ENCODE measurements around the gene STX10.
"Not testable (repeated sequence)": the region's sequence is repeated elsewhere in the genome, so short reads cannot be mapped to it uniquely, and the experiment has no call there.

The STX10 gene

DNA sequence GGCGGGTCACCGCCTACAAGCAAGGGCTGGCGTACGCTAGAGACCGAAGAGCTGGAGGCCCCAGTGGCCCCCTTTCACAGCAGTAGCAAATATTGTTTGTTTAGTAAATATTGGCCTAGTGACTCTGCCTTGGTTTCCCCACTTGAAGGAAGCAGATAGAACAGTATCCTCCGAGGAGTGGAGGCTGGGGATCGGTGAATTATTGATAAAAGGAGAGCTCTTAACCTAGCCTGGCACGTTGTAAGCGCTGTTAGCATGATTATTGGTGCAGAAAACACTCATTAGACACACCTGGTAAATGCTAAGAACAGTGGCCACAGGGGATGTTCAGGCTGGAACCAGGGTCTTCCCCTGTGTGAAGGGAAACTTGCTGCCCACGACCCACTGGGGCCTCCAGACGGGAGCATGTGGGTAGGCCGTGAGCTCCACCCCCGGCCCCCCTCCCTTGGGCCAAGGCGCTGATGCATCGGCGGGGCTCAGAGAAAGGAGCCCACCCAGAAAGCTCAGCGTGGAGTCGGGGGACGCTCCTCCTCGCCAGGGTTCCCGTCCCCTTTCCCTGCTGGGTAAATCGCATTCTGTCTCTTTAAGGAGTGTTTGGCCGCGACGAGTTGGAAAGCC, 2.3 kb upstream of the STX10 start:
- Histone ChIP-seq H3K4me1 (ENCODE audit: insufficient read depth, low read length) (peaks cover 5% of the 10 kb centered on the region), H3K27ac (ENCODE audit: low read depth, low read length) (peak overlapping the region; percentile 100), H3K36me3 (ENCODE audit: insufficient read depth, low read length) (peaks cover 3% of the 10 kb centered on the region; the same call in 1 of the 2 replicates), H3K9ac (ENCODE audit: low read depth, low read length) (peak overlapping the region; percentile 95), H3K27me3 (ENCODE audit: insufficient read depth, low read length) (no peaks in the 10 kb centered on the region), H3K9me3 (ENCODE audit: insufficient read depth, low read depth, low read length) (no peaks in the 10 kb centered on the region), H3K4me3 (ENCODE audit: low read length) (peak overlapping the region; percentile 89)
- under 1% methylated on average over 25 of the region's 25 CpGs for WGBS

DNA sequence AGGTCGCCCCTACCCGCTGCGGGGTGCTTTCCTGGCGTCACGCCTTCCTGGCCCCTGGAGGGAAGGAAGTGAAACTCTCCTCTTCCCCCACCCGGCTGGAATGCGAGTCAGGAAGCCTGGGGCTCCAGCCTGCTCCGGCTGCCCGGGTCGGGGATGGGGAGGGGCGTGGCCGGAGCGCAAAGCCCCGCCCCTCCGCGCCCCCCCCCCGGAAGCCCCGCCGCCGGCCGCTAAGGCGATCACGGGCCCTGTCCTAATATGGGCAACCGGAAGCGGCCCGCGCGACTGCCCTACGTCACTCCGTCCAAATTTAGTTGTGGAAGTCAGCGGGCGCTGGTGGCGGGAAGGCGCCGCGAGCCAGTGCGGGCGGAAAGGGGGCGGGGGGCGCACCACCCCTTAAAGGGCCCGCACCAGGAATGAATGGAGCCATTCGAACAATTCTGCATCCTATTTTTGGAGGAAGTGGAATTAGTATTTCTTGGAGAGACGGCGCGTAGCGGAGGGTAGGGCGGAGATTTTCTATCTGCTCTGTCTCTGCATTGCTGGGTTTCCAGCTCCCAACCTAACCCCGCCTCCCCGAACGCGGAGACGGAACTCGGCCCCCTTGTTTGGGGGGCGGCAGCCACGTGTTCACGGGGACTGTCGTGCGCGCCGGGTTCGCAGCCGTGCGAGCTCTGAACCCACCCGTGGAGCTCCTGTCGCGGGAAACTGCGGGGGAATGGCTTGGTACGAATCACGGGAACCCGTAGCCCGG, 1.6 kb upstream of the STX10 start:
- WGBS = under 1% methylated on average over 65 of the region's 71 CpGs

DNA sequence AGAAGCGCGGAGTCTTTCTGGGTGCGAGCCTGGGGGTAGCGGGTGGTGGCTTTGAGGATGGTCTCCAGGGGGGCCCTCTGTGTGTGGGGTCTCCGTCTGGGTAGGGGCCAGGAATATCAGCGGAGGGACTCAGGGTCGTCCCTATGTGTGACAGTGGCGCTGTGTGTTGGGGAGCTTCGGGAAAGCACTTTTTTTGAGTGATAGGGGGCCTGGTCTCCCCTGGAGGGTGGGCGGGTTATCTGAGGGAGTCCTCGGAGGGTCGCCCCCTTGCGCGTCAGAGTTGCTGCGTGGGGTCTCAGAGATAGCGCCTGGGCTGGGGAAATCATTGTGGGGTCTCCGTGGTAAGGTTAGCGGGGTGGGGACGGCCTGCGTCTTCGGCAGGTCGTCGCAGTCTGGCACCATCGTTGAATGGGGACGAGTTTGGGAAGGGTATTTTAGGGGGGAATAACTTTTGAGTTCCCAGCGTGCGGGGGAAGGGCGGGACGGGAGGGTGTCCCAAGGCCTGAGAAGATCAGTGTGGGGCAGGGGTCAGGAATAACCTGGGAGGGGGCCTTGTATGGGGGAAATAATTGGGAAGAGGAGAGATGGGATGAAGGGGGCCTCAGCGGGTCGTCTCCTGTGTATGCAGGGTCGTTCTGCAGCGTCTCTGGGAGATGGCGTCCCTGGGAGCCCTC, 893 bp upstream of the STX10 start:
- H3K4me1 ChIP-seq (ENCODE audit: insufficient read depth, low read length) = peaks cover under 1% of the 10 kb centered on the region
- peak overlapping the region; percentile 88 for H3K9ac ChIP-seq (ENCODE audit: low read depth, low read length)
- no peaks in the 10 kb centered on the region for H3K9me3 ChIP-seq (ENCODE audit: insufficient read depth, low read depth, low read length)
- H3K4me3 ChIP-seq (ENCODE audit: low read length) = peak overlapping the region; percentile 82
- H3K27me3 ChIP-seq (ENCODE audit: insufficient read depth, low read length) = no peaks in the 10 kb centered on the region
- peak overlapping the region; percentile 96 for H3K27ac ChIP-seq (ENCODE audit: low read depth, low read length)
- H3K36me3 ChIP-seq (ENCODE audit: insufficient read depth, low read length) = peaks cover 3% of the 10 kb centered on the region; the same call in 1 of the 2 replicates
- under 1% methylated on average over 34 of the region's 34 CpGs for WGBS

More for the DNA sequence above, 1.6 kb upstream of the STX10 start:
- H3K4me3 ChIP-seq (ENCODE audit: low read length) = peak overlapping the region; percentile 89
- peaks cover 5% of the 10 kb centered on the region for H3K4me1 ChIP-seq (ENCODE audit: insufficient read depth, low read length)
- H3K27me3 ChIP-seq (ENCODE audit: insufficient read depth, low read length) = no peaks in the 10 kb centered on the region
- H3K9me3 ChIP-seq (ENCODE audit: insufficient read depth, low read depth, low read length) = no peaks in the 10 kb centered on the region
- peak overlapping the region; percentile 100 for H3K27ac ChIP-seq (ENCODE audit: low read depth, low read length)
- peaks cover 3% of the 10 kb centered on the region; the same call in 1 of the 2 replicates for H3K36me3 ChIP-seq (ENCODE audit: insufficient read depth, low read length)
- peak overlapping the region; percentile 95 for H3K9ac ChIP-seq (ENCODE audit: low read depth, low read length)

DNA sequence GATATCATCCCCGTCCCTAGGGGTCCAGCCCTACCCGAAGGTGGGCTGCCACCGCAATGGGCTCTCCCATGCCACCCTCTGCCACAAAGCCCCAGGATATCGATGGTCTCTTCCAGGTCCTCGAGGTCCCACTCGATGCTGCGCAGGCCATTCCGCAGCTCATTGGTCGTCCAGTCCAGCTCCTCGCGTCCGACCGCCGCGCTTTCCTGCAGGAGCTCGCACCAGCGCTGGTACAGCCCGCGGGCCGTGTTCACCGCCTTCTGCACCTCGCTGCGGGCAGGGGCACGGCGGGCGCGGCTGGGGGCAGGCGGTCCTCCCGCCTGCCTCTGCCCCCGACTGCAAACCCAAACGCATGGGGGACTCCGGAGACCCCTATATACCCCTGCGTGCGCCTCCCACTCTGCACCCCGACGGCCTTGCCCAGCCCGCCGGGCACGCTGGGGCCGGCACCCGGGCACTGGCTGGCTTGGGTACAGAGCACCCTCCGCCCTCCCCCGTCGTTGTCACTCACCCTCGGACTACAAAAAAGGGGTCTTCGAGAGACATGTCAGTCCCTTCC, 468 bp downstream of the STX10 start:
- H3K9ac ChIP-seq (ENCODE audit: low read depth, low read length) = peak overlapping the region; percentile 64
- H3K36me3 ChIP-seq (ENCODE audit: insufficient read depth, low read length) = peaks cover 9% of the 10 kb centered on the region
- H3K9me3 ChIP-seq (ENCODE audit: insufficient read depth, low read depth, low read length) = no peaks in the 10 kb centered on the region
- no peaks in the 10 kb centered on the region for H3K4me1 ChIP-seq (ENCODE audit: insufficient read depth, low read length)
- no peak overlapping the region; the same call in 1 of the 2 replicates for H3K27ac ChIP-seq (ENCODE audit: low read depth, low read length)
- peak overlapping the region; percentile 82 for H3K4me3 ChIP-seq (ENCODE audit: low read length)
- 1% methylated on average over 46 of the region's 46 CpGs for WGBS
- H3K27me3 ChIP-seq (ENCODE audit: insufficient read depth, low read length) = no peaks in the 10 kb centered on the region

DNA sequence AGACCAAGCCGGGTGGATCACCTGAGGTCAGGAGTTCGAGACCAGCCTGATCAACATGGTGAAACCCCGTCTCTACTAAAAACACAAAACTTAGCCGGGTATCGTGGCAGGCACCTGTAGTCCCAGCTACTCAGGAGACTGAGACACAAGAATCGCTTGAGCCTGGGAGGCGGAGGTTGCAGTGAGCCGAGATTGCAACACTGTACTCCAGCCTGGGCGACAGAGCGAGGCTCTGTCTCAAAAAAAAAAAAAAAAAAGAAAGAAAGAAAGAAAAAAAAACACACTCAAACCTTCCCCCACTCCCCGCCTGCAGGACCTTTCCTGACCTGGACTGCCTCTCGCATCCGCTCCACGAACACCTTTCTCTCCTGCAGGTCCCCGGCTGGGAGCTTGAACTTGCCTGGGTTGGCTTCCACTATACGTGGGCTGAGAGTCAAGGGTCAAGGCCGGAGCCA, 975 bp downstream of the STX10 start:
- peaks cover 11% of the 10 kb centered on the region for H3K36me3 ChIP-seq (ENCODE audit: insufficient read depth, low read length)
- not testable (repeated sequence) for H3K4me1 ChIP-seq (ENCODE audit: insufficient read depth, low read length); H3K27me3 ChIP-seq (ENCODE audit: insufficient read depth, low read length); H3K27ac ChIP-seq (ENCODE audit: low read depth, low read length); H3K9me3 ChIP-seq (ENCODE audit: insufficient read depth, low read depth, low read length)
- WGBS = 59% methylated on average over 15 of the region's 17 CpGs
- H3K9ac ChIP-seq (ENCODE audit: low read depth, low read length) = peak overlapping the region; percentile 64
- H3K4me3 ChIP-seq (ENCODE audit: low read length) = peak overlapping the region; percentile 82

DNA sequence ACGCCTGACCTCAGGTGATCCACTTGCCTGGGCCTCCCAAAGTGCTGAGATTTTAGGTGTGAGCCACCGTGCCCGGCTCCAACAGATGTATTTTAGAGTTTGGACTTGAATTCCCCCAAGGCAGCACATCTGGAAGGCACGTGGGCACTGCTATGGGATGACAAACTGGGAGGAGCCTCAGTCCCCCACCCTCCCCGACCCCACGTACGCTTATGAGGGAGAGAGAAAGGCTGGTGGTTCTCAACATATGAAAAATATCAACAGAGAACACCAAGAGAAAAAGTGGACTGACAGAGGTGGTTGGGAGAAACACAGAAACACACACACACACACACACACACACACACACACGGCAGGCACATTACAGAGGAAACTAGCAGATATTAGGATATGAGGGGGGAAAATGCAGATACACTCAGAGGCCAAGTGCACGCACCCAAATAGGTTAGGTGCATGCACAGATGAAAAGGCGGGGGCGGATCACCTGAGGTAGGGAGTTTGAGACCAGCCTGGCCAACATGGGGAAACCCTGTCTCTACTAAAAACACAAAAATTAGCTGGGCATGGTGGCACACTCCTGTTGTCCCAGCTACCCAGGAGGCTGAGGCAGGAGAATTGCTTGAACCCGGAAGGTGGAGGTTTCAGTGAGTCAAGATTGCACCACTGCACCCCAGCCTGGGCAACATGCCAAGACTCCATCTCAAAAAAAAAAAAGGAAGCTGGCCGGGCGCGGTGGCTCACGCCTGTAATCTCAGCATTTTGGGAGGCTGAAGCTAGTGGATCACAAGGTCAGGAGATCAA, 3.2 kb downstream of the STX10 start:
- no peak overlapping the region for H3K9ac ChIP-seq (ENCODE audit: low read depth, low read length)
- H3K27me3 ChIP-seq (ENCODE audit: insufficient read depth, low read length) = no peaks in the 10 kb centered on the region
- WGBS = 95% methylated on average over 13 of the region's 16 CpGs
- H3K9me3 ChIP-seq (ENCODE audit: insufficient read depth, low read depth, low read length) = no peaks in the 10 kb centered on the region
- no peaks in the 10 kb centered on the region for H3K4me1 ChIP-seq (ENCODE audit: insufficient read depth, low read length)
- H3K4me3 ChIP-seq (ENCODE audit: low read length) = no peak overlapping the region
- H3K27ac ChIP-seq (ENCODE audit: low read depth, low read length) = no peak overlapping the region
- peaks cover 15% of the 10 kb centered on the region for H3K36me3 ChIP-seq (ENCODE audit: insufficient read depth, low read length)

DNA sequence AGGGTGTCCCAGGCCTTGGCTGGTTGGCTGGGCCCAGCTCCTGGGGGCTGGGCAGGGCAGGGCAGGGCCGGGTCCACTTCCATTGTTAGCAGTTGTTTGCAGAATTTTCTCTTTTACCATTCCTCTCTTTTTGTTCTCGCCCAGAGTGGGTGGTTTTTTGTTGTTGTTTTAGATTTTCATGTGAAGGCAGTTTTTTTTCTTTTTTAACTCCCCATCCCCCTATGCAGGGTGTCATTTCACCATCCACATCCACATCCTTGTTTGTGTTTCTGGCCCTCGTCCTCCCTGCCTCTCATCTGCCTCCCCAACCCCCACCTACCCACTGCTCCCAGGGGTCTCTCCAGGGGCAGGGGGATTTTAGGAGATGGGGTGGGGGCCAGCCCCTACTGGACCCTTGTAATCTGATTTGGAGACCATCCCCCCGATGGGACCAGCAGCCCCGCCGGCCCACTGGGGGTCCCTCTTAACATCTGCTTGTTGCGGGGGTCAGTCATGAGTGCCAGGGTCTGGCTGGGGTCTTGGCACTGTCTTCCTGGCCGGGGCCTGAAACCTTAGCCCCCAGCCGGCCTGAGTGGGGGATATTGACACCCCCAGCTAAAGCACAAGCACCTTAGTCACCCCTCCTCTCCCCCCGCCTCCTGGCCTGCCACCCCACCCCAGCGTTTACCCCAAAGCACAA, 10.4 kb downstream of the STX10 start:
- H3K36me3 ChIP-seq (ENCODE audit: insufficient read depth, low read length) = peaks cover 57% of the 10 kb centered on the region
- H3K27ac ChIP-seq (ENCODE audit: low read depth, low read length) = no peak overlapping the region
- WGBS = 93% methylated on average over 9 of the region's 11 CpGs

DNA sequence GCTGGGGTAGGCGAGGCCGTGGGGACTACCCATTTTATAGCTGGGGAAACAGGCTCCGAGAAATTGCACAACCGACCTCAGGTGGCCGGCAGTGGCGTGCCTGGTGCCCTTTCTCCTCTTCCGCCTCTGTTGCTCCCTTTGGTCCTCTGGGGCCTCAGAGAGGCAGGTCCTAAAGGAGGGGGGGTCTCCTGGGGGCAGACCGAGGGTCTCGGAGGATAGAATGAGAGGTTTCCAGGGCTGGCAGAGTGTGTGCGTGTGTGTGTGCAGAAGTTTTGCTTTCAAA, 11.3 kb downstream of the STX10 start:
- no peaks in the 10 kb centered on the region for H3K9me3 ChIP-seq (ENCODE audit: insufficient read depth, low read depth, low read length)
- H3K27ac ChIP-seq (ENCODE audit: low read depth, low read length) = no peak overlapping the region
- H3K36me3 ChIP-seq (ENCODE audit: insufficient read depth, low read length) = peaks cover 56% of the 10 kb centered on the region
- H3K4me3 ChIP-seq (ENCODE audit: low read length) = no peak overlapping the region
- H3K27me3 ChIP-seq (ENCODE audit: insufficient read depth, low read length) = no peaks in the 10 kb centered on the region
- no peak overlapping the region for H3K9ac ChIP-seq (ENCODE audit: low read depth, low read length)
- no peaks in the 10 kb centered on the region for H3K4me1 ChIP-seq (ENCODE audit: insufficient read depth, low read length)
- 88% methylated on average over 10 of the region's 10 CpGs for WGBS

More for the DNA sequence above, 10.4 kb downstream of the STX10 start:
- Histone ChIP-seq H3K9ac (ENCODE audit: low read depth, low read length) (no peak overlapping the region), H3K4me3 (ENCODE audit: low read length) (no peak overlapping the region), H3K9me3 (ENCODE audit: insufficient read depth, low read depth, low read length) (no peaks in the 10 kb centered on the region), H3K27me3 (ENCODE audit: insufficient read depth, low read length) (no peaks in the 10 kb centered on the region), H3K4me1 (ENCODE audit: insufficient read depth, low read length) (no peaks in the 10 kb centered on the region)

DNA sequence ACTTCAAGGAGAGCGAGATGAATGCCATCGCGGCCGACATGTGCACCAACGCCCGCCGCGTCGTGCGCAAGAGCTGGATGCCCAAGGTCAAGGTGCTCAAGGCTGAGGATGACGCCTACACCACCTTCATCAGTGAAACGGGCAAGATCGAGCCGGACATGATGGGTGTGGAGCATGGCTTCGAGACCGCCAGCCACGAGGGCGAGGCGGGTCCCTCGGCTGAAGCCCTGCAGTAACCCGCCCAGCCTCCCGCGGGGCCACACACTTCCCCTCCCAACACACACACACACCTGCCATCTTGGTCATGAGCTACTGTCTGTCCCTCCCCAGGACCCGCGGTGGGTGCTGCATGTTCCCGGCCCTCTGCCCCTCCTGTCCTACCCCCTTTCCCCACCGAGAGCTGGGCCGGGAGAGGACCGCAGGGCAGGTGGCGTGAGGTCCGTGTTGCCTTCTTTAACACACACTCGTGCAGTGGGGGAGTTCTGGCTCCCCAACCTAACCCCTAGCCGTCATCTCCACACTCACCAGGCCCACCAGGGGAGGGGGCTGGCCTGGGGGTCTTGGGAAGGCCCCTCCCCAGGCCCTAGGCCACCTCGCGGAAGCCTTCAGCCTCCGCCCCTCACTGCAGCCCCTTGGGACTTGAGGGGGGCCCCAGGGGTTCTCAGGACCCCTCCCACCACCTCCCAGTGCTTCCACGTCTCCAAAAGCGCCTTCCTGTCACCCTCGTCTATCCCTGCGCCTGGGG, 11.8 kb downstream of the STX10 start:
- H3K36me3 ChIP-seq (ENCODE audit: insufficient read depth, low read length) = peaks cover 59% of the 10 kb centered on the region
- no peaks in the 10 kb centered on the region for H3K9me3 ChIP-seq (ENCODE audit: insufficient read depth, low read depth, low read length)
- no peaks in the 10 kb centered on the region for H3K4me1 ChIP-seq (ENCODE audit: insufficient read depth, low read length)
- no peaks in the 10 kb centered on the region for H3K27me3 ChIP-seq (ENCODE audit: insufficient read depth, low read length)
- no peak overlapping the region for H3K27ac ChIP-seq (ENCODE audit: low read depth, low read length)
- no peak overlapping the region for H3K9ac ChIP-seq (ENCODE audit: low read depth, low read length)
- WGBS = 94% methylated on average over 40 of the region's 40 CpGs
- H3K4me3 ChIP-seq (ENCODE audit: low read length) = no peak overlapping the region

DNA sequence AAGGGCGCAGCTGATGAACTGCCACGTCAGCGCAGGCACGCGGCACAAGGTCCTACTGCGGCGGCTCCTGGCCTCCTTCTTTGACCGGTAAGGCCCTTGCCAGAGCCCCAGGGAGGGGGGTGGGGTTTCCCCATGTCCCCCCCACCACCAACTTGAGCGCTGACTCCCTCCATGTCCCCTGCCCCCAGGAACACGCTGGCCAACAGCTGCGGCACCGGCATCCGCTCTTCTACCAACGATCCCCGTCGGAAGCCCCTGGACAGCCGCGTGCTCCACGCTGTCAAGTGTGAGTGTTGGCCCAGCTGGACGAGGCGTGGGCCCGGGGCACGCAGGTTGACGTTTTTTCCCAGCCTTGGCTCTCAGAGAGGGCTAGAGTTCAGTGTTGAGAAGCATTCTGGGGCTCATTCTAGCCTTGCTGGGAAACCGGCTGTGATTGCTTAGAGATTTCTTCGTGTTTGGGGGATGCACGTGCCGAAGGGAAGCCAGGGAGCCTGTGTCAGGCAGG, 12.8 kb downstream of the STX10 start:
- Histone ChIP-seq H3K4me1 (ENCODE audit: insufficient read depth, low read length) (no peaks in the 10 kb centered on the region), H3K36me3 (ENCODE audit: insufficient read depth, low read length) (peaks cover 63% of the 10 kb centered on the region), H3K4me3 (ENCODE audit: low read length) (no peak overlapping the region), H3K9me3 (ENCODE audit: insufficient read depth, low read depth, low read length) (no peaks in the 10 kb centered on the region), H3K27me3 (ENCODE audit: insufficient read depth, low read length) (no peaks in the 10 kb centered on the region), H3K9ac (ENCODE audit: low read depth, low read length) (no peak overlapping the region), H3K27ac (ENCODE audit: low read depth, low read length) (no peak overlapping the region)
- 95% methylated on average over 28 of the region's 28 CpGs for WGBS

Measured in HUES64 (cell line).